Measurements from ENCODE around the gene XCR1. TPM values are rescaled to one million over a fixed set of nuclear protein-coding genes. Genes with fewer than 3 reads are reported as not detected.

Gene XCR1
- total and polyA plus RNA-seq, 9 of the 15 experiments (the other 6 are each of a cell fraction or from before 2014, with no cell fraction given) = not detected

GRCh38 chr3:46025139-46025538 is 2.1 kb downstream of the XCR1 start (continued):
- no peak for TF ChIP-seq TSHZ1 (CRISPR knock-in tag; IDR thresholded peaks at IDR 0.05)
- no peak for TF ChIP-seq POLR2G (IDR thresholded peaks at IDR 0.05; ENCODE audit: low read depth, low read length)

GRCh38 chr3:46024131-46024530 is 3.2 kb downstream of the XCR1 start:
- no peaks in the 10 kb centered on the region for H3K79me2 ChIP-seq (ENCODE audit: control insufficient read depth, insufficient read depth, low read length)
- POLR2A ChIA-PET = interaction anchor here (0.6 kb wide), 1 partner anchor 252 kb away, joined by 3 read pairs; no protein-coding TSS in a partner anchor
- TF ChIP-seq PTRF (tag; IDR thresholded peaks at IDR 0.05) (no peak), CEBPG (CRISPR knock-in tag; IDR thresholded peaks at IDR 0.05) (no peak), CEBPG (tag; conservative IDR thresholded peaks at IDR 0.05 in 1 of 2, IDR thresholded peaks at IDR 0.05 in 1 of 2) (peak in 1 of 2 experiments; percentile 20; a peak in 1 of 4 replicates)
- CTCF ChIA-PET (ENCODE audit: low intra/inter-chr PET ratio) = no interaction called here
- H3K4me3 ChIP-seq = no peak overlapping the region
- 0 out of 2 replicates have a peak overlapping the region, but pooled peaks have one; percentile 88 for H2AFZ ChIP-seq (ENCODE audit: low read depth, low read length)
- DNase-seq (ENCODE audit: extremely low read depth in 1 of 4, low spot score in 3 of 4) (no peak), ATAC-seq (no peak), FAIRE-seq (no peak)
- H3K4me1 ChIP-seq (replicated peaks in 1 of 2; ENCODE audit: control insufficient read depth in 2 of 2, insufficient read depth in 2 of 2, low read length in 2 of 2) = peaks cover 2 to 12% of the 10 kb centered on the region in 2 experiments; a peak in 3 of 5 replicates
- H3K36me3 ChIP-seq (ENCODE audit: control insufficient read depth, insufficient read depth, low read length) = no peaks in the 10 kb centered on the region
- no peaks in the 10 kb centered on the region for H4K20me1 ChIP-seq (replicated peaks; ENCODE audit: control insufficient read depth, insufficient read depth, low read length)
- H3K9me1 ChIP-seq (ENCODE audit: control insufficient read depth, insufficient read depth, low read length) = no peaks in the 10 kb centered on the region
- no peak overlapping the region for H3K27ac ChIP-seq (ENCODE audit: extremely low read depth, low read depth, low read length)
- H3K4me2 ChIP-seq (ENCODE audit: insufficient read depth, low read length) = no peak overlapping the region
- H3K9me3 ChIP-seq (replicated peaks; ENCODE audit: control insufficient read depth, insufficient read depth, low read depth, low read length) = peaks cover 4% of the 10 kb centered on the region; the same call in 1 of the 2 replicates
- in situ Hi-C loops (cut with MboI) = no loop called here
- no peak overlapping the region for H3K9ac ChIP-seq (ENCODE audit: insufficient read depth in 1 of 2, low read depth in 2 of 2, low read length in 2 of 2)
- peaks cover 8 to 24% of the 10 kb centered on the region in 2 experiments; a peak in 4 of 5 replicates for H3K27me3 ChIP-seq (ENCODE audit: control insufficient read depth in 2 of 2, insufficient read depth in 2 of 2, low read length in 2 of 2)
- intact Hi-C loops (cut with micrococcal nuclease) = no loop called here
- 16% methylated on average over 3 of the region's 3 CpGs for WGBS (ENCODE audit: insufficient coverage, low coverage, missing lambda C conversion rate)
- BruUV-seq (replicated peaks) = no TSS peak

All from K562 (cell line).